Mucosa of rectum (tissue), 2 donors: ENCODE measurements around the gene KIF1A.

ENCODE experiments used
- H3K27ac ChIP-seq, 2 donors: one replicate each; pipeline ENCODE4 v1.7.0; 2013; ENCODE audit warnings: inconsistent platforms in 2 of 2, low read depth in 2 of 2, low read length in 2 of 2
- H3K27me3 ChIP-seq, 2 donors: one replicate each; pipeline ENCODE4 v1.7.0; 2013; ENCODE audit warnings: low read length in 2 of 2; ENCODE audit not compliant: control insufficient read depth in 2 of 2, insufficient read depth in 2 of 2
- H3K36me3 ChIP-seq, 2 donors: one replicate each; pipeline ENCODE4 v1.7.0; 2013; ENCODE audit warnings: low read length in 2 of 2; ENCODE audit not compliant: control insufficient read depth in 2 of 2, insufficient read depth in 2 of 2
- H3K4me1 ChIP-seq, 2 donors: one replicate each; pipeline ENCODE4 v1.7.0; 2013; ENCODE audit warnings: low read length in 2 of 2, mild to moderate bottlenecking in 1 of 2; ENCODE audit not compliant: control insufficient read depth in 2 of 2, insufficient read depth in 2 of 2
- H3K4me3 ChIP-seq, 2 donors: one replicate each; pipeline ENCODE4 v1.7.0; 2013; ENCODE audit warnings: low read length in 2 of 2
- H3K9ac ChIP-seq, 2 donors: one replicate each; pipeline ENCODE4 v1.7.0; 2013; ENCODE audit warnings: low read length in 2 of 2, low read depth in 1 of 2, mild to moderate bottlenecking in 1 of 2
- H3K9me3 ChIP-seq, 2 donors: one replicate each; pipeline ENCODE4 v1.7.0; 2013; ENCODE audit warnings: low read length in 2 of 2; ENCODE audit not compliant: control insufficient read depth in 2 of 2
- donor health status: healthy.
- donor health status: Normal muscosa, but diverticular disease.

Gene KIF1A

DNA sequence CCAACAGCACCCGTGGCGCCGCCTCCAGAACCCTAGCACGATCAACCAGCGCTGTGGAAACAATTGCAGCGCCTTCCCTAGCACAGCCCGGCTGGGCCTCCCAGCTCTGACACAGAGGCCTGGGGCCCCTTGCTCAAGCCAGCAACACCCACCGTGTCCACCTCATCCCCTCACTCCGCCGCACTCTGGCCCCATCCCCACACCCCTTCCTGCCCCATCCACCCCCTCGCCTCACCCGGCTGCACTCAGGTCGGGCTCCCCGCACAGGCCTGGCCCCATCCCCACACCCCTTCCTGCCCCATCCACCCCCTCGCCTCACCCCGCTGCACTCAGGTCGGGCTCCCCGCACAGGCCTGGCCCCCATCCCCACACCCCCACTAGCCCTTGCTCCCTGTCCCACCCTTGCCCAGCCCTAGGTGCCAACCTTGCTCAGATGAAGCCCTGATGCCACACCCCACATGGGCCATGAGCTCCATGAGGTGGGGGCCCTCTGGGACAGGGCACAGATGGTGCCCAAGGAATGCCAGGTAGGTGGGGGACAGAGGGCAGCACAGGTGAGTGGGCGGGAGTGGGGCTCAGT lies 28.7 kb downstream of the KIF1A start:
- H3K27me3 ChIP-seq = peaks cover 0 to 2% of the 10 kb centered on the region in 2 donors
- no peak overlapping the region for H3K9ac ChIP-seq
- no peaks in the 10 kb centered on the region for H3K4me1 ChIP-seq
- H3K27ac ChIP-seq = no peak overlapping the region
- H3K4me3 ChIP-seq = no peak overlapping the region
- H3K9me3 ChIP-seq = no peaks in the 10 kb centered on the region
- H3K36me3 ChIP-seq = no peaks in the 10 kb centered on the region

DNA sequence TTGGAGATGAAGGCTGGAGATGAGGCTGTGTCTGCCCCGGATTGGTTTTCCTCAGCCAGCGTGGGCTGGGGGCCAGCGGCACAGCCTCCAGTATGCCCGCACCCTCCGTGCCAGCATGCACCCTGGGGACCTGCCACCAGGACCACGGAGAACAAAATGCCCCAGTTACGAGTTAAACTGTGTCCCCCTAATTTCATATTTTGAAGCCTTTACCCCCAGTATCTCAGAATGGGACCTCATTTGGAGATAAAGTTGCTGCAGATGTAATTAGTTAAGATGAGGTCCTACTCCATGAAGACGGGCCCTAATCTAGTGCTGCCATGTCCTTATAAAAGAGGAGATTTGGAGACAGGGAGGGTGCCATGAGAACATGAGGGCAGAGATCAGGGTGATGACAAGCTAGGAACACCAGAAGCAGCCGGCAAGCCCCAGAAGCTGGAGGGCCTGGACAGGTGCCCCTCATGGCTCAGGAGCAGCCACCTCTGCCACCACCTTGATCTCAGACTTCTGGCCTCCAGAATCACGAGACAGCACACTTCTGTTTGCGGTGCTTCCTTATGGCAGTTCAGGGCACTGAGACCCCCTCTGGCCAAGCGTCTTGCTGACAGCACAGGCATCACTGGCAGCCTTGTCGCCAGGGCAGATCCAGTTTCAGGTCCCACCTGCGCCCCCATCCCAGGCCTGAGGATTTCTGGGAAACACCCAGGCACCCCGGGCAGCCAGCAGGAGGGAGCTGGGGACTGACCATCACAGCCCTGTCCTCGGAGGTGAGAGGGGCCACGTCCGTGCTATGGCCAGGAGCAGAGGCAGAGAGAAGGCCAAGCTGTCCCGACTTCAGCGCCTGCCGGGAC lies 29.4 kb downstream of the KIF1A start:
- Histone ChIP-seq H3K4me3 (no peak overlapping the region), H3K27ac (no peak overlapping the region)

DNA sequence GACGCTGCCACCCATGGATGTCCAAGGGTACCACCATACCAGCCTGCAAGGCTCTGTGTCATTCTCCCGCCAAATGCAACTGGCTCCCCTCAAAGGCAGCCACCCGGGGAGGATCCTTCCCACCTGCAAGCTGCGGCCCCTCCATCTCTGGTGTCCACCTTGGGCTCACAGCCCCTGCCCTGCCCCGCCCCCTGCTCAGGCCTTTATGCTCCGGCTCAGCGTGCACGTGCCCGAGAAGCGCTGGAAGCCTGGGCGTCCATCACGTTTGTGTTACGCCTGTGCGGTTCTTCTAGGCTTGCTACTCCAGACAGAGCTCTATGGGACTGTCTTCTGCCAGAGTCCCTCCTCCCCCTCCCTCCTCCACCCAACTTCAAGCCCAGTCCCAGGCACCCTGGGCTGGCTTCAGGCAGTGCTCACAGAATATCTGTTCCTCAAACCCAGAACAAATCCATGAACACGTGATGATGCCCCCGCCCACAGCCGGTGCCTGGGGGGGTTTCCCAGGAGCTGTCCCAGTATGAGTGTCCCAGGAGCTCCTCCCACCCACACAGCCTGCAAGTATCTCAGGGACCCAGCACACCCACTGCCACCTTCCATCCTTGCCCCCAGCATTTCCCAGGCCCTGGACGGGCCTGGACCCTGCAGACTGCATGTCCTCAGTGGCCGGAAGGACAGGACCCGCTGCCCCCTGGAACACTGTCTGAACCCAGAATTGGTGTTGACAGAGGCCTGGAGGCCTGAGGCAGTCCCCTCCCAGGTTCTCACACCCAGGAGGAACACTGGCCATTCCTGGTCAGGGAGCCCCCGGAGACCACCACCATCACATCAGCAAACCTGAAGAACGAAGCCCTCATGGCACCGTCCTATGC lies 30.3 kb downstream of the KIF1A start:
- Histone ChIP-seq H3K4me1 (no peaks in the 10 kb centered on the region), H3K27ac (no peak overlapping the region)

More for the DNA sequence above, 29.4 kb downstream of the KIF1A start:
- no peaks in the 10 kb centered on the region for H3K27me3 ChIP-seq
- H3K9me3 ChIP-seq = no peaks in the 10 kb centered on the region
- H3K9ac ChIP-seq = no peak overlapping the region
- no peaks in the 10 kb centered on the region for H3K4me1 ChIP-seq
- no peaks in the 10 kb centered on the region for H3K36me3 ChIP-seq

DNA sequence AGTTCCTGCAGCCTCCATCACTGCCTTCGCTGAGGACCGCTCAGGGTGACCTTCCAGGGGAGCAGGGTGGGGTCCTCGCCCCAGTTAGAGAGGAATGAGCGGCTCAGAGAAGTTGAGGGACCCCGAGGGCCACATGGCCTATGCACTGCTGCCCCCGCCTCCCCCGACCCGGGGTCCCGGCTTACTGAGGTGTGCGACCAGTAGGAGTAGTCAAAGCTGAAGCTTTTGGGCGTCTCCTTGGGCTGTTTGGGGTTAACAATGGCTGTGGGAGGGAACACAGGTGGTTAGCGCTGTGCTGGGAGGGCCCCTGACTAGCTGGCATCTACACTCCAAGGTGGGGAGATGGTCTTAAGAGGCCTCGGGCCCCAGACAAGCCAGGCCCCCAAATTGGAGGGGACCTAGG lies 31.0 kb downstream of the KIF1A start:
- no peak overlapping the region for H3K9ac ChIP-seq
- H3K4me1 ChIP-seq = no peaks in the 10 kb centered on the region
- no peaks in the 10 kb centered on the region for H3K9me3 ChIP-seq
- H3K27ac ChIP-seq = no peak overlapping the region
- H3K36me3 ChIP-seq = no peaks in the 10 kb centered on the region
- no peaks in the 10 kb centered on the region for H3K27me3 ChIP-seq
- no peak overlapping the region for H3K4me3 ChIP-seq

More for the DNA sequence above, 30.3 kb downstream of the KIF1A start:
- Histone ChIP-seq H3K27me3 (no peaks in the 10 kb centered on the region), H3K4me3 (no peak overlapping the region), H3K9me3 (no peaks in the 10 kb centered on the region), H3K9ac (no peak overlapping the region), H3K36me3 (no peaks in the 10 kb centered on the region)

DNA sequence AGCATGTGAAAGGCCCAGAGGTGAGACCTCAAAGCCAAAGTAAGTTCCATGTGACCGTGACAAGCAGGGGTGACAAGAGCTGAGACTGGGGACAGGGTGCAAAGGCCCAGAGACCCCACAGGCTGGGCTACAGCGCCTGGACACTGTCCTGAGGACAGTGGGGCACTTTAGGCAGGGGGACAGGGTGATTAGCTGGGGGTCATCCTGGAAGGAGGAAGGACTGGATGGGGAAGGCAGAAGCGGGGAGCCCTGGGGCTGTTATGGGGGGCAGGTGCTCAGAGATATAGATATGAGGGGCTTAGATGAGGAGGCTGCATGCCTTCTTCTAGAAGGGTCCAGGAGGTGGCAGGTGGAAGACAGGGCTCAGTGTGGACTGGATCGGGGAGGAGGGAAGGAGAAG lies 31.5 kb downstream of the KIF1A start:
- no peaks in the 10 kb centered on the region for H3K36me3 ChIP-seq
- H3K27me3 ChIP-seq = no peaks in the 10 kb centered on the region
- H3K4me1 ChIP-seq = no peaks in the 10 kb centered on the region
- H3K9me3 ChIP-seq = no peaks in the 10 kb centered on the region
- H3K9ac ChIP-seq = no peak overlapping the region
- H3K4me3 ChIP-seq = no peak overlapping the region
- no peak overlapping the region for H3K27ac ChIP-seq

DNA sequence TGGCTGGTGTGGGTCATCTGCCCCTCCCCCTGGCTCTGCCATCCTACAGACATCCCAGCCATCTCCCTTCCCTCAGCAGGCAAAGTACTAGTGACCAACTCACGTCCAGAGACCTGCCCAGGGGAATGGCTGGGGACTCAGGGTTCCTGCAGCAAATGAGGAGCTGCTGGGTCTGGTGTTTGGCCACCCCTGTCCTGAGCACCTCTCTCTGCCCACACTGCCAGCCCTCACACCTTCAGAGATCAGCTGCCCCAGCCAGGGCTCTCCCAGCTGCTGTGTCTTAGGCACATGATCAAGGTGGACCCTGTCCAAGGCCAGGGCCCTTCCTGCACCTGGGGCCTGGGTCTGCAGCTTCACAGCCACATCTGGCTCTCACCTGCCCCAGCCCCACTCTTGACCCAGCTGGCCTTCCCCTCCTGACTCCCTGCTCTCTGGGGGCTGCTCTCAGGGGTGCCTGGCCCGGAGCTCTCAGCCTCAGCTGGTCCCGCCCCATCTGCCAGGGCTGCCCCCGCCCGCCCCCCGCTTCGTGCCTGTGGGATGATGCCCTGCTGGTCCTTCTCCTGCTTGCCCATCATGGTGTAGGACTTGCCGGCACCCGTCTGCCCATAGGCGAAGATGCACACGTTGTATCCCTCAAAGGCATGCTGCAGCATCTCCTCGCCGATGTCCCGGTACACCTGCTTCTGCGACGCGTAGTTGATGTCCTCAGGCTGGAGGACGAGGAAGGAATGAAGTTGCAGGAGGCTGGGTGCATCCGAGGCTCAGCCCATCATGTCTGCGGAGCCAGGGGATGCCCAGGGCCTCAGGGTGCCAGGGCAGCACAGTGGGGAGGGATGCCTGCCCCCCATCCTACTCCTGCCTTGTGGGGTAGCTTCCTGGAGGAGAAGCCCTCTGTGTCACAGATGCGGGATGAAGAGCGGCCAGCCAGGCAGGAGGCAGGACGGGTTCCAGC lies 32.2 kb downstream of the KIF1A start:
- H3K4me1 ChIP-seq = no peaks in the 10 kb centered on the region
- H3K4me3 ChIP-seq = no peak overlapping the region
- H3K27me3 ChIP-seq = no peaks in the 10 kb centered on the region
- no peak overlapping the region for H3K9ac ChIP-seq
- H3K36me3 ChIP-seq = no peaks in the 10 kb centered on the region
- H3K9me3 ChIP-seq = no peaks in the 10 kb centered on the region
- H3K27ac ChIP-seq = no peak overlapping the region

DNA sequence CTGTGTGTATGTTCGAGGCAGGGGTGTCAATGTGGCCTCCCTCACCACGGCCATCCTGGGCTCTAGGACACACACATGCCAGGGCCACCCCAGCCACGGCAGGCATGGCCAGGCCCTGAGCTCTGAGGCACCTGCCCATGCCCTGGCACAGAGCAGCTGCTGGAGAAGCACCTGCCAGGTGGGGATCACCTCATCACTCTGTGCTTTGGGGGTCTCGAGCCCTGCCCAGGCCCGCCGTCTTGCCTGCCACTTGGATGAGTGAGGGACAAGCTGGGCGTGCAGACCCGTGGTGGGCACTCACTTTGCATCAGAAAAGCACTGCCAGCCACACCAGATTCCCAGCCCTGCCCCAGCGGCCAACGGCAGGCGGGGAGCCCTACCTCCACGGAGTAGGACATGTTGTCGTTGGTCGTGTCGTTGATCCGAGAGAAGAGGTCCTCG lies 33.1 kb downstream of the KIF1A start:
- Histone ChIP-seq H3K9ac (no peak overlapping the region), H3K27ac (no peak overlapping the region), H3K36me3 (no peaks in the 10 kb centered on the region), H3K4me1 (no peaks in the 10 kb centered on the region), H3K9me3 (no peaks in the 10 kb centered on the region), H3K4me3 (no peak overlapping the region), H3K27me3 (no peaks in the 10 kb centered on the region)

DNA sequence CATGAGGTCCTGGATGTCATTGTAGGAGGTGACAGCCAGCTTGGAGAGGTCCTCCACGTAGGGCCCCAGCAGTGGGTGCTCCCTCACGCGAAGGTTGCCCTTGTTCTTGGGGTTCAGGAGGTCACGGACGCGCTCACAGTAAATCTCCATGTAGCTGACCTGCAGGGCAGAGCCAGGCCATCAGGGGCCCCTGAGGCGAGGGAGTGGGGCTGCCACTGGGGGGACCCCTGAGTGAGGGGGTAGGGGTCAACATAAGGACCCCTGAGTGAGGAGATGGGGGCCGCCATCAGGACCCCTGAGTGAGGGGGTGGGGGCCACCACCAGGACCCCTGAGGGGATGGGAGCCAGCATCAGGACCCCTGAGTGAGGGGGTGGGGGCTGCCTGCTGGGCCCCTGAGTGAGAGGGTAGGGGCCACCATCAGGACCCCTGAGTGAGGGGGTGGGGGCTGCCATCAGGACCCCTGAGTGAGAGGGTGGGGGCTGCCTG lies 33.6 kb downstream of the KIF1A start:
- Histone ChIP-seq H3K4me3 (no peak overlapping the region), H3K27me3 (no peaks in the 10 kb centered on the region), H3K4me1 (no peaks in the 10 kb centered on the region), H3K36me3 (no peaks in the 10 kb centered on the region), H3K27ac (no peak overlapping the region), H3K9ac (no peak overlapping the region), H3K9me3 (no peaks in the 10 kb centered on the region)
